LNCAP (cell line): Measurements from ENCODE around the gene RPS6KB1.

ENCODE experiments used
- TF ChIP-seq, protein P1 (sequence below): fragments of 450-650 bp; IDR thresholded peaks from 2 replicates; pipeline ENCODE4 v1.5.1; 2017; ENCODE audit warnings: mild to moderate bottlenecking

The RPS6KB1 gene

DNA sequence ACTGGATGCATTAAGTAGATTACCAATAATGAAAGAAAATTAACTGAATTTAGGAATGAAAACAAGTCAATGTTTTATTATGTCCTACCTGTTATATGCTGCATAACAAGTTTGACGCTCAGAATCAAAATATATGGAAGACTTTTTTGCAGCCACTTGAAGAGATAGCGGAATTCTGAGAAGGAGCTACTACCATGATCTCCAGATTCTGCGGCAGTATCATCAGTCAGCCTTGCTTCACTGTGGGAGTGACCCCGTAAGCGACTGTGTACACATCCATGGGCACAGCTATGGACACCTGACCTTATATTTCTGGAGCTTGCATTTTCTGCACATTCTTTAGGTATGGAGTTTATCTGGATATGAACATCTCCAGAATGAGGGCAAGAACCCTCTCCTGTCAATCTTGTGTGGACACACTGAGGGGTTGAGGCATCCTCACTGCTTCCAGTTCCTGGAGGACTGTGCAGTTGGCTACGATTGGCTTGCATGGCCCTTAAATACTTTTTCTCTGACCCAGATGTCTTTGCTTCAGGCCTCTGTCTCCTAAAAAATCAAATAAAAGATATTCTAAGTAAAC lies 69.9 kb downstream of the RPS6KB1 start:
- TF ChIP-seq, protein P1, sequence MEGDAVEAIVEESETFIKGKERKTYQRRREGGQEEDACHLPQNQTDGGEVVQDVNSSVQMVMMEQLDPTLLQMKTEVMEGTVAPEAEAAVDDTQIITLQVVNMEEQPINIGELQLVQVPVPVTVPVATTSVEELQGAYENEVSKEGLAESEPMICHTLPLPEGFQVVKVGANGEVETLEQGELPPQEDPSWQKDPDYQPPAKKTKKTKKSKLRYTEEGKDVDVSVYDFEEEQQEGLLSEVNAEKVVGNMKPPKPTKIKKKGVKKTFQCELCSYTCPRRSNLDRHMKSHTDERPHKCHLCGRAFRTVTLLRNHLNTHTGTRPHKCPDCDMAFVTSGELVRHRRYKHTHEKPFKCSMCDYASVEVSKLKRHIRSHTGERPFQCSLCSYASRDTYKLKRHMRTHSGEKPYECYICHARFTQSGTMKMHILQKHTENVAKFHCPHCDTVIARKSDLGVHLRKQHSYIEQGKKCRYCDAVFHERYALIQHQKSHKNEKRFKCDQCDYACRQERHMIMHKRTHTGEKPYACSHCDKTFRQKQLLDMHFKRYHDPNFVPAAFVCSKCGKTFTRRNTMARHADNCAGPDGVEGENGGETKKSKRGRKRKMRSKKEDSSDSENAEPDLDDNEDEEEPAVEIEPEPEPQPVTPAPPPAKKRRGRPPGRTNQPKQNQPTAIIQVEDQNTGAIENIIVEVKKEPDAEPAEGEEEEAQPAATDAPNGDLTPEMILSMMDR, result no peak

DNA sequence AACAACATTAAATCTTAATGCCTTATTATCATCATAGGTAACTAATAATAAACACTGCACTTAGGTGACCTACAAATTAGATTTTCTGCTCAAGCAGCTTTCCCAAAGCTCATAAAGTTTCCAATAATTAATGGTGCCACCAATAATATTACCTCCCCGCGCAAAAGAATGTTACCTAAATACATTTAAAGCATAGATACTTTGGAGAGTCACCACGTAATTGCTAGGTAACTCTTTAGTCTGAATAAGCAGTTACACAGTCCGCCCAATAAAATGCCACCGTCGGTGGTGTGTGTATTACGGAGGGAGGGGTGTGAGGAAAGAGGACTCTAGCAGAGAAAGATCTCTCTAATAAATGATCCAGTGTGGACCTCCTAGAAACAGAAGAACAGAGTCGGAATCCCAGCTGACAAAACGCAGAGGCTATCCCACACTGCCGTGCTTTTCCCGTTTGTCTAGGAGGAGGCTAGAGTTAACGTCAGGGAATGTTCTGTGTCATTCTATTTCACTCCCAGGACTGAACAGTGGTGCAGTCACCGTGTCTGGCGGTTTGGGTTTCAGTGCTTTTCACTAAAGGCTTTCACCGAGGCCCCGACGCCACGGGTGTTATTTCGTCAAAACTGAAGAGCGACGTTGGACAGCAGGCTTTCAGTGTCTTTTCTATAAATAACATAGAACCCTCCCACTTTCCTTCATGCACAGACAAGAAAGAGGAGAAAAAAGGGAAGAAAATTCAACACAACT lies 71.0 kb downstream of the RPS6KB1 start:
- TF ChIP-seq, protein P1, result no peak

DNA sequence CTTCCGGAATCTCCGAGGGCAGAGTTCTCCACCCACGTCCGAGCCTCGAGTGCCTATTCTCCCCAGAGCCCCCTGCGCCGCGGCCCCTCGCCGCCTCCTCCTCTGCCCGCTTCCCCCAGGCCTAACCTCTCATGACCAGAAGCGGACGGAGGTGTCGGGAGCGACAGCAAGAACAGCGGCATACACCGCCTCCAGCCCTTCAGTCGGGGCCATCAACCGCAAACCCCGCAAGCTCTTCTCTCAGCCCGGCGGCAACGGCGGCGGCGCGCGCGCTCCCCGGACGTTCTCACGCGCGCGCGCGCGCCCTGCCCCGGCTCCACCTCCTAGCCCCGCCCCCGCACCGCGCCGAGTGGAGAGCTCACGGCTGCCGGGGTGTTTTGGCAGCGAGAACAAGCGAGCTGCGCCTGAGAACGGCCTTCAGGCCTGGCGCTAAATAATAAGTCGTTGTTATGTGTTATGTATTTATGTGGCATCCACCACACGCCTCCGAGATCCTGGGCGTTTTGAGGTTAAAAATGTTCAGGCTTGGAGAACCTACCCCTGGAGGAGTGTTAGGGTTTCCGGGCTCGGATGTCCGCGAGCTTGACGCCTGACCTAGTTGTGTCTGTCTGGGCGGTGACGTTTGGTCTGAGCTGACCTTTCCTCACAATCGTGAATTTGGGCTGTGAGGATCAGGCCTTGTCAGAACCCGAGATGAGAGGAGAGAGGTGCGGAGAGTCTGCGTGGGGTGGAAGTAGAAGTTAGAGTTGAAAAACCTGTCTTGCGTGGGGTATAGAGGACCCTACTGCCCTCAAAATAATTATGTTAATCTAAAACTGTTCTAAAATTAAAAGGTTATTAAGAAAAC lies 71.8 kb downstream of the RPS6KB1 start, which contains the start of gene RNFT1:
TSS of gene RNFT1 (minus strand) at position 259 of the 847 bp plus-strand sequence. CDS start at position 182, 77 bp downstream.
- TF ChIP-seq, protein P1, result no peak

DNA sequence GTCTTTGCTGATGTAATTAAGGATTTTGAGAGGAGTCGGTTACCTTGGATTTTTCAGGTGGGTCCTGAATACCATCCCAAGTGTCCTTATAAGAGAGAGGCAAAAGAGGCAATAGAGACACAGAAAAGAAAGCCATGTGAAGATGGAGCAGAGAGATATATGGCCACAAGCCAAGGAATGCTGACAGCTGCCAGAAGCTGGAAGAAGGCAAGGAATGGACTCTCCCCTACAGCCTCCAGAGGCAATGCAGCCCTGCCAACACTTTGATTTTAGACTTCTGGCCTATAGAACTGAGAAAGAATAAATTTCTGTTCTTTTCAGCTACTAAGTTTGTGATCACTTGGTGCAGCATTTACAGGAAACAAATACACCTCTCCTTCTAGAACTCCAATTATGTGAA lies 79.9 kb downstream of the RPS6KB1 start:
- TF ChIP-seq, protein P1, result no peak
